Tongue (tissue), 3 donors: Measurements from ENCODE around the gene CERT1. TPM values are rescaled to one million over a fixed set of nuclear protein-coding genes. Genes with fewer than 3 reads are reported as not detected.
"Not testable (repeated sequence)": the region's sequence is repeated elsewhere in the genome, so short reads cannot be mapped to it uniquely, and the experiment has no call there.

Experiments used
- DNase-seq: peaks from one replicate; pipeline ENCODE4 v3.0.0-alpha.2; 2015
- small RNA-seq: library from RNA; depleted of rRNA; stranded (forward); fragments of <200 nt; gene quantifications from one replicate; pipeline ENCODE3, GENCODE V24; 2014; ENCODE audit warnings: low replicate concordance
- total RNA-seq: library from RNA; depleted of rRNA; stranded (reverse); fragments of >200 nt; gene quantifications from one replicate; pipeline ENCODE4 v1.2.3, GENCODE V29; 2014

Gene CERT1
- total RNA-seq, 1 donor from 2014 or later: 62.2 TPM

- no peak for DNase-seq
Measured at GRCh38 chr5:75342836-75343235, 168.6 kb downstream of the CERT1 start.

GRCh38 chr5:75341934-75342333 lies 169.5 kb downstream of the CERT1 start:
- no peak for DNase-seq

- DNase-seq: no peak
Measured at GRCh38 chr5:75340714-75341478, 170.5 kb downstream of the CERT1 start.

DNA sequence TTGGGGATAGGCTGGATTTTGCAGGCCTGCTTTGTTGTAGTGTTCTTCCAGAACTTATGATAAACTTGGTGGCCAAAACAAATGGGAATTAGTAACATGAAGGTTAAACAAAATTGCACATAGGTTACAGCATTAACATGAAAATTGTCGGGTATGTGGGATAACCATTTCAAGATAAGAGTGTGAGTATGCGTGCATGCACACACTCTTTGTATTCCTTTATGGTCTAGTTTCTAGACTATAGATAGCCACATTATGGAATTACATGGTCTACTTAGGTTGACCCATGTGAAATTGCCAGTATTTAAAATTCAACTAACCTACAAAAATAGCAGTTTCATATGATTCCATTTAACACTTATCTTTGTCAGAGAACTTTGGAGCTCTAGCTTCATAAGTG lies 173.0 kb downstream of the CERT1 start:
- DNase-seq: no peak

DNA sequence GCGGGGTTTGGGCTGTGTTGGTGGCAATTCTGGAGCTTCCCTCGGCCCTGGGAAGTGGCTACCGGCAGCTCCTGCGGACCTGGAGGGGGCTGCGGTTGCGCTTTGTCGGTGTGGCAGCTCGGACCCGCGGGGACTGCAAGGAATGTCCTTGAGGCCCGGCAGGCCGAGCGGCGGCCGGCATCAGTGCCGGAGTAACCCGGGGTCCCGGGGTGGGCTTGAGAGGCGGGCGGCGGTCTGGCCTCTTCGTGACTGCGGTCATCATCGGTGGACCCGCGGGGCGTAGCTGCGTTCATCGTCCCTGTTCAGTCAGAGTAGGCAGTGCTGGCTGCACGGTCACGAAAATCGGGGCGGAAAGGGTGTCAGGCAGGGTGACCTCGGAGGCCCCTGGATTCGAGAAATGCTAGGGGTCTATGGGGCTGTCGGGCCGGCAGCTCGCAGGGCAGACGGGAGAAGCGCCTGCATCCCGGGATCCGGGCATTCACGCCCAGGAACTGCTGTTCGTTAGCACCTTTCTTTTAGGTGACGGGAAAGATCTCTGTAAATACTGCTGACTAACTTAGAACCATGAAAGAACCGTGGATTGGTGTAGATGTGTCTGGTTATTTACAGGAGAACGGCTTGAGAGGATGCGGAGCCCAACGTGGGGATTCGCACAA lies 173.9 kb downstream of the CERT1 start:
- peak; percentile 49 for DNase-seq

DNA sequence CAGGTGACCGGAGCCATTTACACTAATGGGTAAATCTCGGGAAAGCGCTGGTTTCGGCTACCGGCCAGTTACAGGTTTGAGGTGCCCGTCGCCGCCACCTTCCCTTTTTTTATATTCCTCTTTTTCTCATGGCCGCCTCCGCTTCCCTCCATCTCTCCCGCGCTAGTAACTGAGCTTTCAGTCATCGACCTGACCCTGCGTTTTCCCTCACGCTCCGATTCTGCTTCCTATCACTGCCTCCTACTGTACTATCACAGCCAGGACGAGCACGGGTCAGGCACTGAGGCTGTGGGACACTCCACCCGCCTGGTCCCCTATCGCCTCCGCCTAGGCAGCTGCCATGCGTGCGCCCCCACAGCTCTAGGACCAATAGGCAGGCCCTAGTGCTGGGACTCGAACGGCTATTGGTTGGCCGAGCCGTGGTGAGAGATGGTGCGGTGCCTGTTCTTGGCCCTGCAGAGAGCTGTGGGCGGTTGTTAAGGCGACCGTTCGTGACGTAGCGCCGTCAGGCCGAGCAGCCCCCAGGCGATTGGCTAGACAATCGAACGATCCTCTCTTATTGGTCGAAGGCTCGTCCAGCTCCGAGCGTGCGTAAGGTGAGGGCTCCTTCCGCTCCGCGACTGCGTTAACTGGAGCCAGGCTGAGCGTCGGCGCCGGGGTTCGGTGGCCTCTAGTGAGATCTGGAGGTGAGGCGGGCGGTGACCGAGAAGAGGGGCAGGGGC lies 174.7 kb downstream of the CERT1 start, which contains the start of gene HMGCR:
Gene HMGCR, plus strand, starts transcription at position 606 of the 722 bp plus-strand sequence. CDS start 5,386 bp downstream, outside the sequence.
- DNase-seq: peak; percentile 100

- DNase-seq: peak; percentile 74
Measured at GRCh38 chr5:75335952-75336614, 175.3 kb downstream of the CERT1 start.

DNA sequence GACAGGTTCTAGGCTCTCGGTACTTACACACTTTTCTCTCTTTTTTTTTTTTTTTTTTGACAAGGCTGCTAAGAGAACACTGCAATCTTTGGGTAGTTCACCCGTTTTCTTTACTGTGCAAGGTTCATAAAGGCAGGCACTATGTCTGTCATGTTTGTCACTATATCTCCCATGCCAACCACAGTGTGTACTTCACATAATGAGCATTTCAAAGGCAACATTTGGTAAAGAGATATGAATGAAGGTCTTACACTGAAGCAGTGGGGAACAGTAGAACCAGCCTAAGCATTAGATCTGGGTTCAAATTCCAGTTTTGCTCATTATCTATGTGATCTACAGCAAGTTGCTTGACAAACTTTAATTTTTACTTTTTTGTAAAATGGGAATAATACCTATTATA lies 175.9 kb downstream of the CERT1 start:
- no peak for DNase-seq

DNA sequence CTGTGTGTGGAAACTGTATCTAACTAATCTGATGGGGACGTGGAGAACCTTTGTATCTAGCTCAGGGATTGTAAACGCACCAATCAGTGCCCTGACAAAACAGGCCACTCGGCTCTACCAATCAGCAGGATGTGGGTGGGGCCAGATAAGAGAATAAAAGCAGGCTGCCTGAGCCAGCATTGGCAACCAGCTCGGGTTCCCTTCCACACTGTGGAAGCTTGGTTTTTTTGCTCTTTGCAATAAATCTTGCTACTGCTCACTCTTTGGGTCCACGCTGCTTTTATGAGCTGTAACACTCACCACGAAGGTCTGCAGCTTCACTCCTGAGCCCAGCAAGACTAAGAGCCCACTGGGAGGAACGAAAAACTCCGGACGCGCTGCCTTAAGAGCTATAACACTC lies 177.0 kb downstream of the CERT1 start:
- not testable (repeated sequence) for DNase-seq

- DNase-seq: not testable (repeated sequence)
Measured at GRCh38 chr5:75333759-75334158, 177.7 kb downstream of the CERT1 start.

DNA sequence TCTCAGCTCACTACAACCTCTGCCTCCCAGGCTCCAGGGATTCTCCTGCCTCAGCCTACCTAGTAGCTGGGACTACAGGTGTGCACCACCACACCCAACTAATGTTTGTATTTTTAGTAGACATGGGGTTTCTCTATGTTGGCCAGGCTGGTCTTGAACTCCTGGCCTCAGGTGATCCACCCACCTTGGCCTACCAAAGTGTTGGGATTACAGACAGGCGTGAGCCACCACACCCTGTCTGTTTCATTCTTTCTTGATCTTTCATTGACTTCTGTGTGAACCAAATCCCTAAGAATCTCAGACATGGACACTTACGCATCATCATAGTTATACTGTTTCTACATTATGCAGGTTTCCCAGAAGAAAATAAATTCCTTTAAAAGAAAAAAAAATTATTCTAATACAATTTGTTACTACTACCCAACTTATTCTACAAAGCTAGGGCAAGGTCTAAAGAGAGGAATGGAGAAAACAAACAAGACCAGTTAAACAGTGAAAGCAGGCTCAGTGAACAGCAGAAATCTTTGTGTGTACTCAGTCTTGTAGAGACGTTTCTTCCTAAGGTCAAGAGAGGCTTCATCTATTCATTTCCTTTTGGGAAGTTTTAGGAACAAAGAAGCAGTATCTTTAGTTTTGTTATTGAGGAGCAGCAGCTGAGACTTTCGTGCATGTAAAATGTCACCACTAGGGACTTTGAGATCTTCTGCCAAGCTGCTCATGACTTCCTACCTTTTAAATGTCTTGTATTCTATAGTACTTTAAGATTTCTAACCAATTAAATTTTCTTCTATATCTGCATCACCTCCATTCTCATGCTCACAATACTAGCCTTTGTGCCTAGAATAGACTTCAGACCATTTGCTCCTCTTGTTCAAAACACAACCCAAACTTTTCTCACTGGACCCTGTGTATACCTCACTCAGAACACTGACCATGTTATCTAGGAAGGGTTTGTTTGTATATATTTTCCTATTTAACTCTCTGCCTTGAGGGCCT lies 180.0 kb downstream of the CERT1 start:
- DNase-seq: no peak

GRCh38 chr5:75330404-75330803 lies 181.0 kb downstream of the CERT1 start:
- DNase-seq: no peak

Small RNA genes lying within 50 kb of the gene (small RNA-seq; reads per million reads assigned to genes)
- not detected for gene RNU7-175P

Other genes with a start within 250 kb of the CERT1 start
- gene HMGCR, start 174.4 kb downstream of the CERT1 start, total RNA-seq: 75.3 TPM
- gene POLK, start 262 bp upstream of the CERT1 start, total RNA-seq: 62.9 TPM
- gene ANKDD1B, start 99.8 kb upstream of the CERT1 start, total RNA-seq: 2.3 TPM
- gene POC5, start 205.8 kb upstream of the CERT1 start, total RNA-seq: 10.7 TPM